HG02884 (cell line): Measurements from ENCODE around the gene ZNF782.
"Not testable (repeated sequence)": the region's sequence is repeated elsewhere in the genome, so short reads cannot be mapped to it uniquely, and the experiment has no call there.

ENCODE experiments used
- ATAC-seq: cut with Tn5 transposase; IDR thresholded peaks from one replicate; pipeline ENCODE4 v1.9.1; 2021; ENCODE audit warnings: mild to moderate bottlenecking, moderate library complexity; ENCODE audit not compliant: unreplicated experiment

Gene ZNF782

GRCh38 chr9:96853781-96854650 is at the start of gene ZNF782:
ZNF782 (minus strand) TSS chr9:96854514; CDS start chr9:96851961, 2,553 bp downstream.
- peak; percentile 87 for ATAC-seq

DNA sequence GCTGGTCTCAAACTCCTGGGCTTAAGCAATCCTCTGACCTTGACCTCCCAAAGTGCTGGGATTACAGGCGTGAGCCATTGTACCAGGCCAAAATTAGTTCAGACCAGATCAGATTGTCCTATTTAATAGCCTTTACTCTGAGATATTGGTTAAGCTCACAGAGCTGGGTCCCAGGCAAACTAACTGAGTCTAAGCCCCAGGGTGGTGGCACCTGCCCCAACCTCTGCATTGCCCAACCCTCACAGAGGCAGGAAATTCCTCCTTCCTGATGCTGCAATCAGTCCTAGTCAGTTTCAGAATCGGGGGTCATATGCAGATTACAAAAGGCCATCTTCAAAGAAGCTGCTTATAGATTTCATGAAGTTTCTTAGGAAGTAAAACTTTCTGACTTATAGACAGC is 45.7 kb upstream of the ZNF782 start:
- ATAC-seq = not testable (repeated sequence)

GRCh38 chr9:96892131-96892530 is 37.8 kb upstream of the ZNF782 start:
- no peak for ATAC-seq

DNA sequence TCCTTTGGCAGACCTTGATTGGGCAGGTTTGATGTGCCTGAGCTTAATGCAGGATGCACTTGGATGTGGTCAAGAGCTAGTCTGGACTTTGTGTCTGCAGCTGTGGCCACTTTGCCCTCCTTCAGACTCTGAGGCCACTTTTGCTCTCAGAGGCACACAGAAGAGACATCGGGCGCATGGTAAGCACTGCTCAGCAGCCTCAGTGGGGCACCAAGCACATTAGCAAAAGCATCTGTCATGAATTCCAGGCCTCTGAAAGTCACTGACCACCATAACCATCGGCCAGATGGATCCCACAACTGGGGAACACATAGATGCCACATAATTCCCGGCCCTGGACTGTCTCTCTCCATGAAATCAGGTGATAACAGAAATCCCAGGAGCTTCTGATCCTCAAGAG is 34.3 kb upstream of the ZNF782 start:
- no peak for ATAC-seq

GRCh38 chr9:96885424-96885823 is 31.1 kb upstream of the ZNF782 start:
- ATAC-seq = no peak

- ATAC-seq = no peak
Observed at GRCh38 chr9:96884443-96884842, 30.1 kb upstream of the ZNF782 start.

GRCh38 chr9:96883922-96884321 is 29.6 kb upstream of the ZNF782 start:
- no peak for ATAC-seq

GRCh38 chr9:96877269-96877668 is 23.0 kb upstream of the ZNF782 start:
- ATAC-seq = no peak

GRCh38 chr9:96875461-96876142 is 21.3 kb upstream of the ZNF782 start:
- ATAC-seq = peak; percentile 52

DNA sequence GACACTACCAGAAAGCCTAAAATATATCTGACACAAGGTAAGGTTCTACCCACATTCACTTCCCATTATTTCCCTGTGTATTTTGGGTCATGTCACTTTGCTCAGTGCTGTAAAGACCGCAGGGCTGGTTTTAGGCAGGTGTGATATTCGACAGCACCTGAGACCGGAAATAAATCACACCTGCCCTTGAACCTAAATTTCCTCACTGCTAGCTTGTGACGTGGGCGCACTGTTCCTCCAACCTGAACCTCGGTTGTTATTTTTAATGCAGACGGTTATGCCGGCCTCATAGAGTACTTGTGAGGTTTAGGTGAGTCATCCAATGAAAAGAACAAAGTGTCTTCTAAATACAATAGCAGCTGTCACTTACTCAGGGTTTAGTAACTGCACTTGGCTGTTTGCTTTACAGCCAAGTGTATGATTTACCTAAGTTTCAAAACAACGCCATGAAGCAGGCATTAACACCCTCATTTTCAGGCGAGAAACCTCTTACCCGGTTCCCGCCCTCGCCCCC is 20.7 kb upstream of the ZNF782 start:
- ATAC-seq = peak; percentile 65

DNA sequence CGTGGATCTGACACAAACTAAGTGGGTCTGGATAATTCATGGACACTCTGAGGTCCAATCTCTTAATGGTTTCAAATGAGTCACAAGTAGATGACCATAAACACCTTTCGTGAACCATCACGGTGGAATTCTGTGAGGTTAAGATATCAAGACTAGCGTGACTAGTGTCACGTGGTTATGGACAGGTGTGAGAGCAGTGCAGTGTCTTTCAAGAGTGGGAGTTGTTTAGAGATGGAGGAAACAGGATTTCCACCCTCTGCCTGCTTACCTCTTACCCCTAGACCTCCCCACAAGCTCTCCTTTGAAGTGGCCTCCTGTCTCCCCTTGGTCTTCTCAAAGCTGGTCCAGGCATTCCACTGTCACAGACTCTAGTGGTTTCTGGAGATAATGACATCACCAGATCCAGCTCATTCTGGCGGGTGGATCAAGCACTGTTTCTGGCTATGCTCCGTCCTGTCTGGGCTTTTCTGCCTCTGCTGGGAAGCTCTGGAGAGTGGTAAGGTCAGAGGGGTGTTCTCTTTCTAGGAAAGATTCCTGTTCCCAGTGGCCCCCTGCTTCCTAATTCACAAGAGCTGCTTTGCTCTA is 20.0 kb upstream of the ZNF782 start:
- ATAC-seq = no peak

GRCh38 chr9:96871176-96871575 is 16.9 kb upstream of the ZNF782 start:
- ATAC-seq = no peak

DNA sequence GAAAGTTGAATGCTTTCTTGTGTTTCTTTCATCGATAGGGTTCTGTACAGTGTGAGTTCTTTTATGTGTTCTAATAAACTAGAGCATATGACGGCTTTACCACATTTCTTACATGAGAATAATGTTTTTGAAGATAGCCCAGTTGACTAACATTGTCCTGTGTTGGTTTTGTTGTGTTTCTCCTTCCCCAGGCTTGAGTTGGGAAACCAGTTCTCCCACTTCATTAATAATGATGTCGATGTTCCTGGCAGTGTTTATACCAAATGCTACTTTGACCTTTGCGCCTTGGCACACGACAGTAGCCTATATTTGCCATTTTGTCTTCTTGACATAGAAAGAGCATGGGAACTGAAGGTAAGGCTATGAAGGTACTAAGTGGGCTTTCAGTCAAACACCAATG is 14.4 kb upstream of the ZNF782 start:
- ATAC-seq = no peak

GRCh38 chr9:96867079-96867804 is 12.9 kb upstream of the ZNF782 start:
- ATAC-seq = no peak

DNA sequence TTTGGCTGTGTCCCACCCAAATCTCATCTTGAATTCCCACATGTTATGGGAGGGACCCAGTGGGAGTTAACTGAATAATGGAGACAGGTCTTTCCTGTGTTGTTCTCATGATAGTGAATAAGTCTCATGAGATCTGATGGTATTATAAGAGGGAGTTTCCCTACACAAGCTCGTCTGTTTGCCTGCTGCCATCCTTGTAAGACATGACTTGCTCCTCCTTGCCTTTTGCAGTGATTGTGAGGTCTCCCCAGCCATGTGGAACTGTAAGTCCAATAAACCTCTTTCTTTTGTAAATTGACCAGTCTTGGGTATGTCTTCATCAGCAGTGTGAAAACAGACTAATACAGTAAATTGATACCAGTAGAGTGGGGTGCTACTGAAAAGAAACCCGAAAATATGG is 10.9 kb upstream of the ZNF782 start:
- ATAC-seq = not testable (repeated sequence)

- ATAC-seq = no peak
Observed at GRCh38 chr9:96859461-96860198, 5.3 kb upstream of the ZNF782 start.

DNA sequence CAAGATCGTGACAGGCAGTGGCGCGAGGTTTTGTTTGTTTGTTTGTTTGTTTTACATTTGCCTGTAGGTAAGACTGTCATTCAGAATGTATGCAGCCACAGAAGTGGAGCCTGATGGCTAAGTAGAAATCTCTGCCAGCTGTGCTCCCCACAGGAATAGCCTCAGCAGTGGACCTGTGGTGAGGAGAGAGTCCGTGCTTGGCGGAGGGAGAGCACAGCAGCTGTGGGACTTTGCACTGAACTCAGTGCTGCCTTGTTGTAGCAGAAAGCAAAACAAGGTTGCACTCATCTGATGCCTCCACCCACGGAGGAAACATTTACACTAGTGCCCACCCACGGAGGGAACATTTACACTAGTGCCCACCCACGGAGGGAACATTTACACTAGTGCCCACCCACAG is 4.4 kb upstream of the ZNF782 start:
- ATAC-seq = no peak

DNA sequence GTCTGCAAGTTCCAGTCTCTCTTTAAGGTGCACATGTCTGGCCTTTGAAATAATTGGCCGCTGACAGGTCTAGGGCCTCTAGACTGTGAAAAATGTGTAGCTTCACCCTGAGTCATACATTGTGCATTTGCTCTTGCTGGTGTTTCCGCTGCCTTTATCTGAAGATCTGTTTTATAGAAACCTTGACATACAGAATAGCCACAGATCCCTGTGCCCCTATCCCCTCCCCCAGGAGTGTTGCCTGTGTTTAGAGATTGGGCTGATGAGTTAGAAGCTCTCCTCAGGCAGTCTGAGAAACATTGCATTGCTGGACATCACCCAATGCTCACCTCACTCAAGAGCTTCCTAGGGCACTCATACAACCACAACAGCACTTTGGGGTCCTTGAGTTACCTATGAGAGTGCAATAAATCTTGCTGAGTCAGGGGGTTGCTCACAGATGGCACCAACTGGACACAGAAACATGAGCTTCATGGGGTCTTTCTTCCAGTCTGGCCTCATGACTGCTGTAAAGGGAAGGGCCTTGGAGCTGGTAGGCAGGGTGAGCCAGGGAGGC is 3.8 kb upstream of the ZNF782 start:
- no peak for ATAC-seq

DNA sequence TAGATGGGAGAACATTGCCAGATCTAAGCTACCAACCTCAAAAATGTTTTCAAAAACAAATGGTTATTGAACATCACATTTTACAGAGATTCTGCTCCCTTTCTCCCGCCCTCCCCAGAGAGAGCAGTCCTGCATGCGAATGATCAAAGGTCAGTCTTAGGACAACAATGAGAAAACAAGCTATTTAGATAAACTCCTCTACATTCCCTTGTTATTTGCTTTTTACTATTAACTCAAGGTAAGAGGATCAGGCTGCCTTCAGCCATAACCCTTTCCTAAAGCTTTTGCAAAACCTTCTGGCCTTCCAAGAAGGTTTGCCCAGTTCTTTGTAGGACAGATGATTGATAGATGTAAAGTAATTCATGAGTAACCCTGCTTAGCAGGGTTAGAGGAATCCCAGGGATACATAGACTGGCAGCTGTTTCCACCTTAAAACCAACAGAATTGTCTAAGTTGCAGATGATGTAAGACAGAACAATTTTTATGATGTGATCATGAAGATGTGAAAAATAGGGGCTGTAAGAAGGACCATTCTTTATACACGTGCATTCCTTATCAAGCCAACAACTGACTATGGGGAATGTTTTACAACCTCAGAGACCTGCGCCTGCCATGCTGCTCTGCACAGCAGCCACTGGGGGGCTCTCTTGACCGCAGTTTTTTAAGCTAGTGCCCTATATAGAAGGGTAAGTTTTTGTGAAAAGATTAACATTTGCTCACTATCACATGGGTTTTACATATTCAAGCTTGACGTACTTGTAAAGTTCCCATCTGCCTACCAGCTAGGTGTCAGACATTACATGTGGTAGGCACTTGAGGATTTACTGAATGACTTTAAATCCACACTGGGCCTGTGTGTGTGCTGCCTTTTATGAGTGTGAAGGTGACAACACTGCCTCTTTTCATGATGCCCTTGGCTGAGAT is 2.3 kb upstream of the ZNF782 start:
- no peak for ATAC-seq
